ENCODE measurements around the gene IP6K2.
"Not testable (repeated sequence)": the region's sequence is repeated elsewhere in the genome, so short reads cannot be mapped to it uniquely, and the experiment has no call there.

IP6K2 gene

GRCh38 chr3:48716982-48717746 is at the start of gene IP6K2:
IP6K2 (minus strand) TSS chr3:48717221; CDS start chr3:48695291, 21,930 bp downstream.
- peak; percentile 90 for DNase-seq

- no peak for DNase-seq
Measured at GRCh38 chr3:48765376-48765775, 48.4 kb upstream of the IP6K2 start.

GRCh38 chr3:48762816-48763215 is 45.8 kb upstream of the IP6K2 start:
- no peak for DNase-seq

GRCh38 chr3:48759991-48760540 is 43.0 kb upstream of the IP6K2 start:
- not testable (repeated sequence) for DNase-seq

GRCh38 chr3:48759531-48759930 is 42.5 kb upstream of the IP6K2 start:
- not testable (repeated sequence) for DNase-seq

- no peak for DNase-seq
Measured at GRCh38 chr3:48759071-48759470, 42.0 kb upstream of the IP6K2 start.

GRCh38 chr3:48756640-48757039 is 39.6 kb upstream of the IP6K2 start:
- DNase-seq: no peak

- no peak for DNase-seq
Measured at GRCh38 chr3:48750856-48751255, 33.8 kb upstream of the IP6K2 start.

- no peak for DNase-seq
Measured at GRCh38 chr3:48748754-48749153, 31.7 kb upstream of the IP6K2 start.

- peak; percentile 27 for DNase-seq
Measured at GRCh38 chr3:48747706-48748105, 30.7 kb upstream of the IP6K2 start.

- no peak for DNase-seq
Measured at GRCh38 chr3:48747015-48747615, 30.1 kb upstream of the IP6K2 start.

- no peak for DNase-seq
Measured at GRCh38 chr3:48743773-48744172, 26.8 kb upstream of the IP6K2 start.

GRCh38 chr3:48741226-48741625 is 24.2 kb upstream of the IP6K2 start:
- not testable (repeated sequence) for DNase-seq

GRCh38 chr3:48739955-48740823 is 23.2 kb upstream of the IP6K2 start:
- DNase-seq: no peak

GRCh38 chr3:48739617-48739954 is 22.6 kb upstream of the IP6K2 start:
- no peak for DNase-seq

GRCh38 chr3:48738926-48739616 is 22.1 kb upstream of the IP6K2 start:
- no peak for DNase-seq

- DNase-seq: no peak
Measured at GRCh38 chr3:48738144-48738536, 21.1 kb upstream of the IP6K2 start.

- not testable (repeated sequence) for DNase-seq
Measured at GRCh38 chr3:48735075-48735767, 18.2 kb upstream of the IP6K2 start.

- DNase-seq: not testable (repeated sequence)
Measured at GRCh38 chr3:48734541-48734940, 17.5 kb upstream of the IP6K2 start.

- DNase-seq: not testable (repeated sequence)
Measured at GRCh38 chr3:48733752-48734518, 16.9 kb upstream of the IP6K2 start.

GRCh38 chr3:48727511-48727910 is 10.5 kb upstream of the IP6K2 start:
- no peak for DNase-seq

Measured in NCI-H2171 (cell line).